Left ventricle myocardium inferior (tissue), 1 donor: ENCODE results near the gene CMTM3. TPM values are rescaled to one million over a fixed set of nuclear protein-coding genes. Genes with fewer than 3 reads are reported as not detected.
A peak's percentile ranks its signal among the peaks of the same experiment; 100 is the strongest.
"Not testable (repeated sequence)": the region's sequence is repeated elsewhere in the genome, so short reads cannot be mapped to it uniquely, and the experiment has no call there.

Experiments used
- DNase-seq: peaks from one replicate; pipeline ENCODE4 v3.0.0-alpha.2; 2020
- H3K27ac ChIP-seq: fragments of 200-600 bp; replicated peaks from 2 replicates; pipeline ENCODE4 v1.8.0; 2021
- H3K27me3 ChIP-seq: fragments of 200-600 bp; 2 replicates; pipeline ENCODE4 v1.8.0; 2021; ENCODE audit warnings: low read depth
- H3K36me3 ChIP-seq: fragments of 200-600 bp; 2 replicates; pipeline ENCODE4 v1.8.0; 2021
- H3K4me1 ChIP-seq: fragments of 200-600 bp; 2 replicates; pipeline ENCODE4 v1.8.0; 2021
- H3K4me3 ChIP-seq: fragments of 200-600 bp; 2 replicates; pipeline ENCODE4 v1.8.0; 2021; ENCODE audit warnings: mild to moderate bottlenecking, moderate library complexity
- H3K9me3 ChIP-seq: fragments of 200-600 bp; replicated peaks from 2 replicates; pipeline ENCODE4 v1.8.0; 2021
- CTCF ChIP-seq: fragments of 200-600 bp; IDR thresholded peaks from 2 replicates; pipeline ENCODE4 v1.8.0; 2021; ENCODE audit warnings: antibody characterized with exemption, mild to moderate bottlenecking, borderline replicate concordance
- intact Hi-C: fragments of 100-400 bp; cut with micrococcal nuclease; formaldehyde crosslinking; loops from one replicate; pipeline ENCODE4 v1.11.0; 2022
- total RNA-seq: library from RNA; stranded (reverse); fragmentation: NEBNext Ultra II Directional; extraction: Animal tissue kit (Norgen Biotek cat#: 25700); gene quantifications from one replicate; pipeline ENCODE4 v1.2.1, GENCODE V29; 2021
- donor health status: DM: no; HTN: yes; CAD: no; lungs with severe emphysema.

CMTM3 gene
- total RNA-seq, 1 donor from 2014 or later, result 8.3 TPM

GRCh38 chr16:66608241-66609138 lies 4.0 kb downstream of the CMTM3 start:
- TF ChIP-seq CTCF, result peak; percentile 94
- DNase-seq, result peak; percentile 87
- no peak overlapping the region for H3K4me3 ChIP-seq
- intact Hi-C loops, result loop anchor here (10.0 kb wide), 1 partner anchor 54 kb away; the partner anchor contains the start of genes CKLF and TK2
- H3K4me1 ChIP-seq, result peaks cover 49% of the 10 kb centered on the region
- H3K9me3 ChIP-seq, result no peaks in the 10 kb centered on the region
- H3K27ac ChIP-seq, result peak overlapping the region; percentile 44
- no peaks in the 10 kb centered on the region for H3K27me3 ChIP-seq
- peaks cover 40% of the 10 kb centered on the region for H3K36me3 ChIP-seq

- intact Hi-C loops, result loop anchor here (10.0 kb wide), 1 partner anchor 54 kb away; the partner anchor contains the start of genes CKLF and TK2
- H3K27ac ChIP-seq, result peak overlapping the region; percentile 44
These were observed 4.6 kb downstream of the CMTM3 start for GRCh38 chr16:66609139-66609510.

GRCh38 chr16:66610111-66610820 lies 5.8 kb downstream of the CMTM3 start:
- Histone ChIP-seq H3K4me1 (peaks cover 31% of the 10 kb centered on the region), H3K27me3 (no peaks in the 10 kb centered on the region), H3K36me3 (peaks cover 42% of the 10 kb centered on the region), H3K27ac (no peak overlapping the region), H3K4me3 (no peak overlapping the region), H3K9me3 (no peaks in the 10 kb centered on the region)
- intact Hi-C loops, result no loop called here
- no peak for TF ChIP-seq CTCF
- no peak for DNase-seq

More at GRCh38 chr16:66609139-66609510, 4.6 kb downstream of the CMTM3 start:
- H3K36me3 ChIP-seq, result peaks cover 42% of the 10 kb centered on the region
- H3K9me3 ChIP-seq, result no peaks in the 10 kb centered on the region
- peaks cover 43% of the 10 kb centered on the region for H3K4me1 ChIP-seq
- no peak for TF ChIP-seq CTCF
- H3K27me3 ChIP-seq, result no peaks in the 10 kb centered on the region
- no peak for DNase-seq
- H3K4me3 ChIP-seq, result no peak overlapping the region

- H3K36me3 ChIP-seq, result peaks cover 42% of the 10 kb centered on the region
- H3K4me3 ChIP-seq, H3K27ac ChIP-seq, H3K9me3 ChIP-seq, H3K27me3 ChIP-seq, intact Hi-C loops, DNase-seq: not testable (repeated sequence)
- peaks cover 15% of the 10 kb centered on the region for H3K4me1 ChIP-seq
These were observed 7.4 kb downstream of the CMTM3 start for GRCh38 chr16:66611911-66612310.

GRCh38 chr16:66612422-66612821 lies 7.9 kb downstream of the CMTM3 start:
- H3K27me3 ChIP-seq, result no peaks in the 10 kb centered on the region
- no peak overlapping the region for H3K27ac ChIP-seq
- no peak for DNase-seq
- H3K4me3 ChIP-seq, result no peak overlapping the region
- H3K36me3 ChIP-seq, result peaks cover 42% of the 10 kb centered on the region
- intact Hi-C loops, result no loop called here
- H3K4me1 ChIP-seq, result peaks cover 15% of the 10 kb centered on the region
- no peak for TF ChIP-seq CTCF
- H3K9me3 ChIP-seq, result no peaks in the 10 kb centered on the region
